MM.1S (cell line): ENCODE data around the gene WDR88.
"Not testable (repeated sequence)": the region's sequence is repeated elsewhere in the genome, so short reads cannot be mapped to it uniquely, and the experiment has no call there.

Experiments
- DNase-seq: peaks from one replicate; pipeline ENCODE4 v3.0.0-alpha.2; 2015
- H2AFZ ChIP-seq: fragments of 300-600 bp; sonication (generic); 2 replicates; pipeline ENCODE4 v1.6.0; 2016; ENCODE audit warnings: antibody characterized with exemption, low read length
- H3F3A ChIP-seq: fragments of 300-600 bp; sonication (generic); 2 replicates; pipeline ENCODE4 v1.6.1; 2016; ENCODE audit warnings: mild to moderate bottlenecking, antibody characterized with exemption, low read length, moderate library complexity, mixed read lengths; ENCODE audit not compliant: insufficient read depth
- H3K27ac ChIP-seq: fragments of 300-600 bp; sonication (generic); 2 replicates; pipeline ENCODE4 v1.5.1; 2016; ENCODE audit warnings: mild to moderate bottlenecking, low read length
- H3K27me3 ChIP-seq: fragments of 300-600 bp; sonication (generic); replicated peaks from 2 replicates; pipeline ENCODE4 v1.6.0; 2016; ENCODE audit warnings: low read length; ENCODE audit not compliant: insufficient read depth
- H3K36me3 ChIP-seq: fragments of 300-600 bp; sonication (generic); replicated peaks from 2 replicates; pipeline ENCODE4 v1.6.1; 2016; ENCODE audit warnings: mild to moderate bottlenecking, low read length, mixed read lengths; ENCODE audit not compliant: insufficient read depth
- H3K4me1 ChIP-seq: fragments of 300-600 bp; sonication (generic); 2 replicates; pipeline ENCODE4 v1.6.1; 2016; ENCODE audit warnings: low read length, mixed read lengths
- H3K4me2 ChIP-seq: fragments of 300-600 bp; sonication (generic); 2 replicates; pipeline ENCODE4 v1.6.0; 2016; ENCODE audit warnings: low read depth, low read length
- H3K4me3 ChIP-seq: fragments of 300-600 bp; sonication (generic); 2 replicates; pipeline ENCODE4 v1.5.1; 2016; ENCODE audit warnings: low read length, mixed read lengths
- H3K79me2 ChIP-seq: fragments of 300-600 bp; sonication (generic); 2 replicates; pipeline ENCODE4 v1.6.1; 2016; ENCODE audit warnings: mixed run types, low read length, mixed read lengths
- H3K9ac ChIP-seq: fragments of 300-600 bp; sonication (generic); 2 replicates; pipeline ENCODE4 v1.6.1; 2016; ENCODE audit warnings: low read length, mixed read lengths
- H3K9me2 ChIP-seq: fragments of 300-600 bp; sonication (generic); replicated peaks from 2 replicates; pipeline ENCODE4 v1.6.1; 2016; ENCODE audit warnings: mild to moderate bottlenecking, low read length, mixed read lengths; ENCODE audit not compliant: insufficient read depth
- H3K9me3 ChIP-seq: fragments of 300-600 bp; sonication (generic); replicated peaks from 2 replicates; pipeline ENCODE4 v1.6.1; 2016; ENCODE audit warnings: mild to moderate bottlenecking, low read length, mixed read lengths; ENCODE audit not compliant: insufficient read depth
- H4K20me1 ChIP-seq: fragments of 300-600 bp; sonication (generic); 2 replicates; pipeline ENCODE4 v1.6.1; 2016; ENCODE audit warnings: mild to moderate bottlenecking, low read length, moderate library complexity, mixed read lengths; ENCODE audit not compliant: insufficient read depth
- CTCF ChIP-seq: fragments of 300-600 bp; sonication (generic); IDR thresholded peaks from 2 replicates; pipeline ENCODE4 v1.5.1; 2016; ENCODE audit warnings: antibody characterized with exemption, low read length, mixed read lengths
- EZH2 ChIP-seq: fragments of 300-600 bp; sonication (generic); optimal IDR thresholded peaks from 2 replicates; pipeline ENCODE3; 2017; ENCODE audit warnings: low read depth, mild to moderate bottlenecking, antibody characterized with exemption, low read length, mixed read lengths
- EZH2phosphoT487 ChIP-seq: fragments of 300-600 bp; sonication (generic); IDR thresholded peaks from 2 replicates; pipeline ENCODE4 v1.6.1; 2018; ENCODE audit warnings: antibody characterized with exemption, low read length

Gene WDR88

GRCh38 chr19:33125929-33126388 lies 6.0 kb upstream of the WDR88 start:
- Histone ChIP-seq H3K9ac (no peak overlapping the region), H4K20me1 (no peaks in the 10 kb centered on the region), H3K4me3 (no peak overlapping the region), H3K9me3 (no peaks in the 10 kb centered on the region), H3K27me3 (no peaks in the 10 kb centered on the region), H3K36me3 (no peaks in the 10 kb centered on the region), H3K4me2 (no peak overlapping the region), H2AFZ (no peak overlapping the region), H3K27ac (no peak overlapping the region), H3K4me1 (no peaks in the 10 kb centered on the region), H3K9me2 (no peaks in the 10 kb centered on the region), H3F3A (no peaks in the 10 kb centered on the region), H3K79me2 (no peaks in the 10 kb centered on the region)
- DNase-seq = peak; percentile 50
- TF ChIP-seq CTCF = peak; percentile 87
- TF ChIP-seq EZH2 = no peak
- TF ChIP-seq EZH2phosphoT487 = no peak

- H3K27me3 ChIP-seq, H3K27ac ChIP-seq, H3F3A ChIP-seq, H3K4me2 ChIP-seq, H3K4me1 ChIP-seq, H4K20me1 ChIP-seq, H3K36me3 ChIP-seq, H3K4me3 ChIP-seq, H3K9ac ChIP-seq, DNase-seq, H2AFZ ChIP-seq, H3K79me2 ChIP-seq, H3K9me3 ChIP-seq, H3K9me2 ChIP-seq: not testable (repeated sequence)
Observed at GRCh38 chr19:33126712-33127111, 5.2 kb upstream of the WDR88 start.

DNA sequence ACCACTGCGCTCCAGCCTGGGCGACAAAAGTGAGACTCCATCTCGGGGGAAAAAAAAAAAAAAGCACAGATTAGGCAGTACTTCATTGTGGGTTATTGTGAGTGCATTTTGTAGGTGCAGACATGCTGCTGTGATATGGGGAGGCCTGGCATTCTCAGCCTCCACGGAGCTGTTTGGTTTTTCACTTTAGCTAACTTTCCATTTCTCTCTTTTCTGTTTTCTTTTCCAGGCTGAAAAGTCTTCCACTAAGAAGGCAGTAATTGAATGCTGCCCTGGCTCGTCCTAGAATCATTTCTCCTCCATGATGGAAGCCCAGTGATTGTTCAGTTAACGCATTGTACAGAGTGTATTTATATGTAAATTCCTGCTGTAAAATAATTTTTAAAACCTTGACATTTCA lies 2.0 kb upstream of the WDR88 start:
- Histone ChIP-seq H3K27me3 (no peaks in the 10 kb centered on the region), H2AFZ (no peak overlapping the region), H4K20me1 (no peaks in the 10 kb centered on the region), H3K27ac (no peak overlapping the region), H3K9me2 (no peaks in the 10 kb centered on the region), H3K79me2 (no peaks in the 10 kb centered on the region), H3K4me1 (no peaks in the 10 kb centered on the region), H3K4me2 (no peak overlapping the region), H3K36me3 (no peaks in the 10 kb centered on the region), H3K9me3 (no peaks in the 10 kb centered on the region), H3K9ac (no peak overlapping the region), H3K4me3 (no peak overlapping the region), H3F3A (no peaks in the 10 kb centered on the region)
- no peak for DNase-seq
- TF ChIP-seq CTCF (no peak), EZH2 (no peak), EZH2phosphoT487 (no peak)

DNA sequence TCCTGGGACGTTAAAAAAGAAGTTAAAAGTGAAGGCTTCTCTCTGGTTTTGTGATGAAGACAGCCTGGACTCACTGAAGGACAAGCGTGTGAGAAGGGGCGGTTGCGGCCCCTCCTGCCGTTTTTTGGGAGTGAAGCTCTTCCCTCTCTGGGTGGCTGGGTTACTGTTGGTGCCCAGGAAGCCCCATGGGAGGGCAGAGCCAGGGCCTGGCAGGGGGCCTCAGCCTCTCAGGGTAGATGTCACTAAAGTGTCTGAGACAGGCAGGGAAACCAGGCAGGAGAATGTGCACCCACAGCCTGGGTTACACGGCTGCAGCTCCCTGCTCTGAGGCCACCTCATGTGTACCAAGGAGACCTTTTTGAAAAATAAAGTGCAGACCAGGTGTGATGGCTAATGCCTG lies 1.5 kb upstream of the WDR88 start:
- no peaks in the 10 kb centered on the region for H3K9me3 ChIP-seq
- no peaks in the 10 kb centered on the region for H3K79me2 ChIP-seq
- no peaks in the 10 kb centered on the region for H3K4me1 ChIP-seq
- H3K4me3 ChIP-seq = no peak overlapping the region
- no peak overlapping the region for H3K4me2 ChIP-seq
- H3K36me3 ChIP-seq = no peaks in the 10 kb centered on the region
- H4K20me1 ChIP-seq = no peaks in the 10 kb centered on the region
- H3K27ac ChIP-seq = no peak overlapping the region
- no peaks in the 10 kb centered on the region for H3F3A ChIP-seq
- no peak overlapping the region for H2AFZ ChIP-seq
- DNase-seq = no peak
- H3K27me3 ChIP-seq = no peaks in the 10 kb centered on the region
- H3K9ac ChIP-seq = no peak overlapping the region
- no peaks in the 10 kb centered on the region for H3K9me2 ChIP-seq
- no peak for TF ChIP-seq CTCF
- no peak for TF ChIP-seq EZH2
- no peak for TF ChIP-seq EZH2phosphoT487
